ENCODE data around the gene TOX3.

DNA sequence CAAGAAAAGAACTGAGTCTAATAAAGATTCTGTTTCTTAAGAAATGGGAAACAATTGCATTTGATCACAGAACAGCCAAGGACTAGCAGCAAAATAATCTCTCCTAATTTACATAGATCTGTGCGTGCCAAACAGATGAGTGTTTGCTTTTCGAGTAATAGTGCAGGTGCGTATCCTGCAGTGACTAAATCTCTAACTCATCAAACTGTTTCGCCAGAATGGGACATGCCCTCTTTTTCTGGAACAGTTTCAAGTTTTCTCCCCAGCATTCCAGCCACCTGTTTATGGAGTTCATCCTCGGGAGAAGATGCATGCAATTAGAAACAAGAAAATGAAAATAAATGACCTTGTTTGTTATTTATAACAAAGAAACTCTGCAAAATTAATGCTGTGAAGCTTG is 5.7 kb upstream of the TOX3 start:
- TF ChIP-seq, protein P1, sequence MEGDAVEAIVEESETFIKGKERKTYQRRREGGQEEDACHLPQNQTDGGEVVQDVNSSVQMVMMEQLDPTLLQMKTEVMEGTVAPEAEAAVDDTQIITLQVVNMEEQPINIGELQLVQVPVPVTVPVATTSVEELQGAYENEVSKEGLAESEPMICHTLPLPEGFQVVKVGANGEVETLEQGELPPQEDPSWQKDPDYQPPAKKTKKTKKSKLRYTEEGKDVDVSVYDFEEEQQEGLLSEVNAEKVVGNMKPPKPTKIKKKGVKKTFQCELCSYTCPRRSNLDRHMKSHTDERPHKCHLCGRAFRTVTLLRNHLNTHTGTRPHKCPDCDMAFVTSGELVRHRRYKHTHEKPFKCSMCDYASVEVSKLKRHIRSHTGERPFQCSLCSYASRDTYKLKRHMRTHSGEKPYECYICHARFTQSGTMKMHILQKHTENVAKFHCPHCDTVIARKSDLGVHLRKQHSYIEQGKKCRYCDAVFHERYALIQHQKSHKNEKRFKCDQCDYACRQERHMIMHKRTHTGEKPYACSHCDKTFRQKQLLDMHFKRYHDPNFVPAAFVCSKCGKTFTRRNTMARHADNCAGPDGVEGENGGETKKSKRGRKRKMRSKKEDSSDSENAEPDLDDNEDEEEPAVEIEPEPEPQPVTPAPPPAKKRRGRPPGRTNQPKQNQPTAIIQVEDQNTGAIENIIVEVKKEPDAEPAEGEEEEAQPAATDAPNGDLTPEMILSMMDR (IDR thresholded peaks at IDR 0.05): no peak
- TF ChIP-seq POLR2A (IDR thresholded peaks at IDR 0.05): no peak

Data from heart left ventricle (tissue), 13 donors.